GM04503 (cell line): ENCODE measurements around the gene AFF3.

Experiments
- DNase-seq: peaks from one replicate; pipeline ENCODE4 v3.0.0-alpha.2; 2012; ENCODE audit warnings: low read depth

The AFF3 gene

DNA sequence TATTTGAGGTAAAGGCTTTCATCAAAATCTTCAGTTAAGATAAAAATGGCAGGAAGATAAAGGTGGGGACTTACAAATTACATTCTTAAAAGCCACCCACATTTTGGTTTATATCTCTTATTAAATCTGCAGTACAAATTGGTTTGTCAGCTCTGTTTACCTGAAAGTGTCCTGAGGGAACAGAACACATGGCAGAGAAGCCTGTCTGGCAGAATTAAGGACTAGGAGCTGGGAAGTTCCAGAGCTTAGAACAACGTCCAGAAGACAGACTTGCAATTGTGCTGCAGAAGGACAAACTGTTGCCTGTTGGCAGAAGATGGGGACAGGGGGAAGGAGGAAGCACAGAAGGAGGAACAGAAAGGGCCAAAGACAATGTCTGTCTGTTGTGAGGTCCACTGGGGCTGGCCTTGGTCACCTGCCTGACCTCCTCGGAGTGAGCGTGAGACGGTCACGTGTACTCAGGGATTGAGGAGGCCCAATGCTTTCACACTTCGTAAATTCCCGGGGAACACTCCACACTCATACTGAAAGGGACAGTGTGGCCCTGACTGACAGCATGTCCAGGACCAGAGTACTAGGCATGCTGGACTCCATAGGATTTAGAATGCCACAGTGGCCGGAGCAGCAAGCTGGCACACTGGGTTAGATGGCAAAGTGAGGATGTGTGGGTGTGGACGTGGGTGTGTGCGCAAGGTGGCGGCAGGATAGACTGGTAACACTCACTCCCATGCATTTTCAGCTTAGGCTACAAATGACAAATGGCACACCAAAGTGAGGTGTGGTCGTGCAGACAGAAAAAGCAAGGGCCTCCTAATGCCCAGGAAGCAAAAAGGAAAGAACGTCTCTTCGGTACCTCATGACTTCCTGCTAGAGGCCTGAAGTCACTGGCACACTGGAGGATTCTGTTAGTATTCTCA lies 441.6 kb downstream of the AFF3 start:
- no peak for DNase-seq

- no peak for DNase-seq
Measured at GRCh38 chr2:99698896-99699295, 443.5 kb downstream of the AFF3 start.

DNA sequence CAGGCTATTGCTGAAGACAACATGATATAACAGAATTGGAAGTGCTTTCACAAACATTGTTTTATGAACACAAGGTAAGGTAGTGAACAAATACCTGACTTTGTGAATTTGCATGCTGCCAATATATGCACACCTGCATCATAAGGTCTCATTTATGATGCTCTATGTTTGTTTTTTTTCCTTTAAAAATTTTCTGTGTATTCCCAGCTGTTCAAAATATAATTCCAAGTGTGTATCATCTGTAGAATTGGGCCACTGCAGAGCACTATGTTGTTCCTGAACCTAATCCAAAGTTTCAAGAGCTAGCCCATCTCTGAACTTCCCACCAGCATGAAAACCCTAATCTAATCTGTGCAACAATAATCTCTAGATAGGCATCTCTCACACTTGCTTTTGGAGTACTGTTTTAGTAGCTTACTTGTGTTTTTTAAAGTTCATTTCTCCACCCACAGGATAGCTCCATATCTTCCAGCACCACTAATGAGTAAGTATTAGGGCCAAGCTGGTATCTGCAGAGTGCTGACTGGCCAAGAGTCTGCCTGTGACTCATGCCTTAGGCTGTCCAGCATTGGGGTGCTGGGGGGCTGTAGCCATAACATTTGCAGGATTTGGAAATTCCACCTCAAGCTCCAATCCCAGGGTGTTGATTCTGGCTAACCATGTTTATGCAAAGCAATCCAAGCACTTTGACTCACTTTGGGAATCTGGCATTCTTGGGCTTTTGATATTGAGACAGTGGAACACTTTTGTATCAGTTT lies 444.4 kb downstream of the AFF3 start:
- DNase-seq: peak; percentile 87

DNA sequence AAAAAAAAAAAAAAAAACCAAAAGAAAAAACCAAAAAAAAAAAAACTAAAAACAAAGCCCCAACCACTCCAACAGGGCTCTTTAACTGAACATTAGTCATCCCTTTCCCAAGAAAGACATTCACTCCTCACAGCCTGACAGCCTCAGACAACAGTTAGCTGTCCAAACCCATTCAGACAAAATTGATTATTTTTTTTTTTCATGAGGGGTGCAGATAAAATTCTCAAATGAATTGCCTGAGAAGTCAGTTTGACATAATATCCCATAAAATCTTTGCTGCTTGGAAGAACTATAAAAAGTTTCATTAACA lies 446.5 kb downstream of the AFF3 start:
- DNase-seq: no peak

DNA sequence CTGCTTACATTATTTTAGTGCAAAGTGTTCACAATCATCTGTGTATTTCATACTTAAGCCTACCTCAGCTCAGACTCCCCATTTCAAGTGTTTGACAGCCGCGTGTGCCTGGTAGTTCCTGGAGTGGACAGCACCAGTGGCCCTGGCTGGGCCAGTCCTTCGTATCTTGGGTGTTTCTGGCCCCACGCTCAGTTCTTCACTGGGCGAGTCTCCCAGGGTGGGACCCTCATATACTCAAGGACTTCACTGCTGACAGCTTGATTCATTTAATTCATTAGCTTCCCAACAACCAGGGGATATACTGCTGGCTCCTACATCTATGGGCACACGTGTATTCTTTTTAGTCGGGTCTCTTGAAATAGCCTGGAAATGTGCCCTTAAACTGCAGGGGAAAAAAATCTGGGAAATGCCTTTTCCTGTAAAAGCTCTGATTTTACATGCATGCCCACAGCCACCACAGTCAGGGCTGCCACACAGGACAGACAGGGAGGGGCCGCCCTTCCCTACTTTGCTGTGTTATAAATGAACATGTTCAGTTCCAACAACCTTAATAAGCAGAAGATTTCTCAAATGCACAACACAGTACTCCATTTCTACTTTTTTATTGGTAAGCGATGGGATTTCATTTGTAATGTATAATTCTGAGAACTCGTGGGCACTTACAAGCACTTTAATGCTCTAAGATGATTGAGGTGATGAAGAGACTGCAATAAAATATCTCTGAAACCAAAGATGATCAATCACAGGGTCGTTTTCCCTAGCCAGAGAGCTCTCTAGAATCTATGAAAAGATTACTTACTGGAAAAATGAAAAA lies 447.1 kb downstream of the AFF3 start:
- DNase-seq: no peak

DNA sequence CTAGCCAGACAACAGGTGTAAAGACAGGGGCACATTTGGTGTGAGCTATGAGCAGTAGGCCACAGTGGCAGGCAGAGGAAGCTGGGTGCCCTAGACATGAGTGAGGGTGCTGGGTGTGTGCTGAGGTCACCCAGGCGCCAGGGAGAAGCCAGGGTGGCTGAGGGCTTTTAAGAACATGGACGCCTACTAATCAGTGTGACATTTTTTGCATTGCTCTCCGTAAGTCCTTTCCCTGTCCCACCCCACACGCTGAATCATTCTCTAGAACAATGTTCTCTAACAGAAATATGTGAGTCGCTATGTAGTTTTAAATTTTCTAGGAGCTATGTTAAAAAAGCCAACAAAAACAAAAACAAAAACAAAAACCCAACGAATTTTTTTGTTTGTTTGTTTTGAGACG lies 448.1 kb downstream of the AFF3 start:
- DNase-seq: no peak

GRCh38 chr2:99692785-99693184 lies 449.6 kb downstream of the AFF3 start:
- no peak for DNase-seq

DNA sequence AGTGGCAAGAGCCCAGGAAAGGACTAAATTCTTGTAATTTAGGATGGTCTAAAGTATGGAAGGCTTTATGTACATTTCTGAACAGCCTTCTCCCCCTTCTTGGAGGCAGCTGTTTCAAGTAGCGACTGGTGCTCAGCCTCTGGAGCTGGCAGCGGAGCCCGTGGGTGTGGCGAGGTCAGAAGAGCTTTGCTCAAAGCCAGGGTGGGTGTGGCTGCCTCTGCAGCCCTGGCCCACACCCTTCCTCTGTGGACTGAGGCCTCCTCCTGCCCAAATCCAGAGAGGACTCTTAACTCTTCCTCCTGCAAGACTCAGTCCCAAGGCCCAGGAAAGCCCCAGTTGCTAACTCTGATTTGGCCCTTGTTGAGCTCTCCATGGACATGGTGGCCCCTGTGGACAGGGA lies 450.5 kb downstream of the AFF3 start:
- no peak for DNase-seq

GRCh38 chr2:99689145-99689742 lies 453.1 kb downstream of the AFF3 start:
- DNase-seq: no peak

DNA sequence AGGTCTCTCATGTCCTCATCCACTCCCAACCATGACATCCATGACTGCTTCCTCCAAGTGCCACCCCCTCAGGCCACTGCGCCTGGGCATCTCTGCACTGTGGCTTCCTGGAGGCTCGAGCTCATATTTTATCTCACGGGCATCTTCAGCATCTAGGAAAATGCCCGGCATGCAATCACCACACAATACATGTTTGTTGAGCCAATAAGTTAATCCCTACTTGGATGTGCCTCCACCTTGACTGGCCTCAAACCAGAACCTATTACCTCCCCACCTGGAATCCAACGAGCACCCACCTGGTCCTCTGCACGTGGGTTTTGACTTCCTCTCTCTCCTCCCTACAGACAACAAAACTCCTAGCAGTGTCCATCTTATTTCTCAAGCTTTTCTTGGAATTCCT lies 453.7 kb downstream of the AFF3 start:
- no peak for DNase-seq

GRCh38 chr2:99682275-99683060 lies 459.9 kb downstream of the AFF3 start:
- no peak for DNase-seq

- DNase-seq: peak; percentile 58
Measured at GRCh38 chr2:99680946-99681345, 461.4 kb downstream of the AFF3 start.

- no peak for DNase-seq
Measured at GRCh38 chr2:99679518-99679917, 462.9 kb downstream of the AFF3 start.

GRCh38 chr2:99678625-99679024 lies 463.8 kb downstream of the AFF3 start:
- no peak for DNase-seq

- no peak for DNase-seq
Measured at GRCh38 chr2:99677814-99678213, 464.6 kb downstream of the AFF3 start.

- DNase-seq: no peak
Measured at GRCh38 chr2:99675130-99675661, 467.2 kb downstream of the AFF3 start.

- DNase-seq: no peak
Measured at GRCh38 chr2:99674090-99674489, 468.3 kb downstream of the AFF3 start.

DNA sequence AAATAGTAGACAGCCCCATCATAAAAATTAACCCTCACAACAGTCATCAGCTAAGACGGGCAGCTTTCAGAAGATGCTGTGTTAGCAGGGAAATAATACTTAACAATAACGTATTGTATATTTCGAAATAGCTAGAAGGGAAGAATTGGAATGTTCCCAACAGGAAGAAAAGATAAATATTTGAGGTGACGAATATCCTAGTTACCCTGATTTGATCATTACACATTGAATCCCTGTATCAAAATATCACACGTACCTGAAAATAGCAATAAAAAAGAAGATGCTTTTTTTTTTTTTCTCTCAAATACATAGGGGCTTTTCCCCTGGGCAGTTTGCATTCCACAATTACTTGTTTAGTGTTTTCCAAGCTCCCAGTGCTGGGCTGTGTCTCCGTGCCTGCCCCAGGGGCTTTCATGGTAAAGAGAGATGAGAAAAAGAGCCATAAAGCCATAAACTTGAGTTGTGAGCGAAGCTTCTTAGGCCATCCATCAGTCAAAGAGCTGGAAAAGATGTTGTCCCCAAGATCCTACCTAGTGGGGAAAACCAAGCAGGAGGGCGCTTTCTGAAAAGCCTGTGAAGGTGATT lies 469.5 kb downstream of the AFF3 start:
- DNase-seq: no peak

GRCh38 chr2:99670768-99671734 lies 471.3 kb downstream of the AFF3 start:
- DNase-seq: no peak

- no peak for DNase-seq
Measured at GRCh38 chr2:99666256-99666655, 476.1 kb downstream of the AFF3 start.
